WTC11 (cell line): Measurements from ENCODE around the gene NOTO. TPM values are rescaled to one million over a fixed set of nuclear protein-coding genes. Genes with fewer than 3 reads are reported as not detected.

Source experiments
- ATAC-seq: fragments of 200-7000 bp; cut with Tn5 transposase; 2 replicates; pipeline ENCODE4 v1.10.0; 2021; ENCODE audit warnings: mild to moderate bottlenecking, moderate library complexity
- CTCF ChIA-PET: fragments of 300-600 bp; sonication (Branson Sonifier 250); formaldehyde crosslinking; loops from one replicate; lab custom pipeline; 2021; ENCODE audit warnings: antibody characterized with exemption; lab: Charles Lee
- POLR2A ChIA-PET: fragments of 350-600 bp; sonication (Branson Sonifier 250); formaldehyde crosslinking; loops from one replicate; lab custom pipeline; 2021; ENCODE audit warnings: antibody characterized with exemption; lab: Charles Lee
- DNase-seq: peaks from one replicate; pipeline ENCODE4 v3.0.0; 2021; ENCODE audit warnings: low spot score
- H3K27ac Mint-ChIP-seq: 2 replicates; pipeline ENCODE4 v1.8.0; 2021; ENCODE audit warnings: mixed read lengths
- H3K27me3 Mint-ChIP-seq: 2 replicates; pipeline ENCODE4 v1.8.0; 2021; ENCODE audit warnings: low read depth, mild to moderate bottlenecking, moderate library complexity, mixed read lengths
- H3K36me3 Mint-ChIP-seq: 2 replicates; pipeline ENCODE4 v1.8.0; 2021; ENCODE audit warnings: mixed read lengths
- H3K4me1 Mint-ChIP-seq: 2 replicates; pipeline ENCODE4 v1.8.0; 2022; ENCODE audit warnings: mixed read lengths
- H3K4me3 Mint-ChIP-seq: 2 replicates; pipeline ENCODE4 v1.8.0; 2021; ENCODE audit warnings: mild to moderate bottlenecking, moderate library complexity, mixed read lengths
- H3K9me3 Mint-ChIP-seq: 2 replicates; pipeline ENCODE4 v1.8.0; 2021; ENCODE audit warnings: mixed read lengths
- CTCF ChIP-seq: fragments of 200-600 bp; IDR thresholded peaks from 2 replicates; pipeline ENCODE4 v1.8.0; 2022; ENCODE audit warnings: antibody characterized with exemption
- EMX1 ChIP-seq: fragments of 250-450 bp; sonication (Bioruptor Pico); IDR thresholded peaks from 2 replicates; pipeline ENCODE4 v1.8.0; 2021; ENCODE audit warnings: mild to moderate bottlenecking
- IRF1 ChIP-seq: sonication (generic); formaldehyde crosslinking; IDR thresholded peaks from 2 replicates; pipeline ENCODE4 v1.8.0; 2023; ENCODE audit warnings: missing genetic modification reagents
- KAT7 ChIP-seq: sonication (generic); formaldehyde crosslinking; IDR thresholded peaks from 2 replicates; pipeline ENCODE4 v1.8.1; 2023; ENCODE audit warnings: missing genetic modification reagents, mild to moderate bottlenecking, borderline replicate concordance
- MYBL2 ChIP-seq: sonication (generic); formaldehyde crosslinking; IDR thresholded peaks from 2 replicates; pipeline ENCODE4 v1.8.1; 2023; ENCODE audit warnings: mild to moderate bottlenecking, moderate library complexity, missing genetic modification reagents
- NFE2L1 ChIP-seq: sonication (generic); formaldehyde crosslinking; IDR thresholded peaks from 2 replicates; pipeline ENCODE4 v1.8.1; 2023; ENCODE audit warnings: missing genetic modification reagents
- NFYB ChIP-seq: sonication (generic); formaldehyde crosslinking; conservative IDR thresholded peaks from 2 replicates; pipeline ENCODE4 v1.8.0; 2022; ENCODE audit warnings: low read depth, missing genetic modification reagents
- SOX15 ChIP-seq: fragments of 250-450 bp; sonication (Bioruptor Pico); IDR thresholded peaks from 2 replicates; pipeline ENCODE4 v1.9.0; 2021; ENCODE audit warnings: mild to moderate bottlenecking
- SP1 ChIP-seq: sonication (generic); formaldehyde crosslinking; conservative IDR thresholded peaks from 2 replicates; pipeline ENCODE4 v1.8.1; 2022; ENCODE audit warnings: missing genetic modification reagents
- TCF7 ChIP-seq: sonication (generic); formaldehyde crosslinking; IDR thresholded peaks from 2 replicates; pipeline ENCODE4 v1.8.0; 2022; ENCODE audit warnings: mild to moderate bottlenecking, low read depth, missing genetic modification reagents, moderate library complexity
- TEAD1 ChIP-seq: sonication (generic); formaldehyde crosslinking; IDR thresholded peaks from 2 replicates; pipeline ENCODE4 v1.8.0; 2022; ENCODE audit warnings: mild to moderate bottlenecking, missing genetic modification reagents
- ZNF232 ChIP-seq: sonication (generic); formaldehyde crosslinking; IDR thresholded peaks from 2 replicates; pipeline ENCODE4 v1.8.0; 2022; ENCODE audit warnings: mild to moderate bottlenecking, missing genetic modification reagents
- ZNF423 ChIP-seq: fragments of 250-450 bp; sonication (Bioruptor Pico); IDR thresholded peaks from 2 replicates; pipeline ENCODE4 v2.1.2; 2022; ENCODE audit warnings: mild to moderate bottlenecking, moderate library complexity
- ZNF425 ChIP-seq: fragments of 250-450 bp; sonication (Bioruptor Pico); conservative IDR thresholded peaks from 2 replicates; pipeline ENCODE4 v1.9.0; 2021; ENCODE audit warnings: mild to moderate bottlenecking
- total RNA-seq: library from RNA; stranded (reverse); gene quantifications from 3 replicates; pipeline ENCODE4 v1.2.3, GENCODE V29; 2021
- TF ChIP-seq, protein P1 (sequence below): sonication (generic); formaldehyde crosslinking; IDR thresholded peaks from 2 replicates; pipeline ENCODE4 v1.8.1; 2023; ENCODE audit warnings: mild to moderate bottlenecking, moderate library complexity, missing genetic modification reagents
- TF ChIP-seq, protein P2 (sequence below): fragments of 250-450 bp; sonication (Bioruptor Pico); IDR thresholded peaks from 2 replicates; pipeline ENCODE4 v1.9.0; 2021; ENCODE audit warnings: moderate library complexity, mild to moderate bottlenecking, inconsistent platforms, borderline replicate concordance
- TF ChIP-seq, protein P3 (sequence below): sonication (generic); formaldehyde crosslinking; IDR thresholded peaks from 2 replicates; pipeline ENCODE4 v1.8.1; 2023; ENCODE audit warnings: mild to moderate bottlenecking, missing genetic modification reagents, moderate library complexity

NOTO gene
- total RNA-seq, 1 experiment from 2014 or later: 0.15 TPM

DNA sequence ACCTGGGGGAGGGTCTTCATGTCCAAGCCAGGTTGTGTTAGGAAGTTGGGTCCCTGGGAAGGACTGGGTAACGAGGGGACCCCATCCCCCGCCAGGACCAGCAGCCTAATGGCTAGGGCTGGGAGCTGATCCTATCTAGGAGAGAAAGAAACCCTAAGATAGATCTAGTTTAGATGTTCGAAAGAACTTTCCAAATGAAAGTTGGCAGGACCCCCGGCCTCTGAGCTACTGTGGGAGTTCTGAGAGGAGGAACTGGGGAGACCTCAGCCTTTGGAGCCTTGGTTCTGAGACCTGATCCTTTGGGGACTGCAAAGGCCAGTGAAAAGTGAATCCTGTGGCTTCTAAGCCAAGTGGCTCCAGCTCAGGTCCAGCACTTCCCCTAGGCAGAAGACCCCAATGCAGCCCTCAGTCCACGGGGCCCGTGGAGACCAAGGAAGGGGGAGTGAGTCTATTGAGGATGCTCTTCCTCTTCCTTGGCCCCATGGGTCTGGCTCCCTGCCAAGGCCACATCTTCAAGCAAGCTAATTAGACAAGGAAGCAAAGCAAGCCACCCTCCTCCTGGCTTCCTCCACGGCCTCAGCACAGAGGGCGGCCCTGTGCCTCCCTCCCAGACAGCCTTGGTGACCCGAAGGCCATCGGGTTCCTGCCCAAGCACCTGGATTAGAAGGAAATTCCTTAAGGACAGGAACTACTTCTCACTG lies 55.2 kb downstream of the NOTO start (continued):
- TF ChIP-seq CTCF: no peak
- TF ChIP-seq NFE2L1 (CRISPR knock-in tag): no peak
- TF ChIP-seq ZNF232 (CRISPR knock-in tag): no peak
- TF ChIP-seq, all 79 proteins: peak for 0

DNA sequence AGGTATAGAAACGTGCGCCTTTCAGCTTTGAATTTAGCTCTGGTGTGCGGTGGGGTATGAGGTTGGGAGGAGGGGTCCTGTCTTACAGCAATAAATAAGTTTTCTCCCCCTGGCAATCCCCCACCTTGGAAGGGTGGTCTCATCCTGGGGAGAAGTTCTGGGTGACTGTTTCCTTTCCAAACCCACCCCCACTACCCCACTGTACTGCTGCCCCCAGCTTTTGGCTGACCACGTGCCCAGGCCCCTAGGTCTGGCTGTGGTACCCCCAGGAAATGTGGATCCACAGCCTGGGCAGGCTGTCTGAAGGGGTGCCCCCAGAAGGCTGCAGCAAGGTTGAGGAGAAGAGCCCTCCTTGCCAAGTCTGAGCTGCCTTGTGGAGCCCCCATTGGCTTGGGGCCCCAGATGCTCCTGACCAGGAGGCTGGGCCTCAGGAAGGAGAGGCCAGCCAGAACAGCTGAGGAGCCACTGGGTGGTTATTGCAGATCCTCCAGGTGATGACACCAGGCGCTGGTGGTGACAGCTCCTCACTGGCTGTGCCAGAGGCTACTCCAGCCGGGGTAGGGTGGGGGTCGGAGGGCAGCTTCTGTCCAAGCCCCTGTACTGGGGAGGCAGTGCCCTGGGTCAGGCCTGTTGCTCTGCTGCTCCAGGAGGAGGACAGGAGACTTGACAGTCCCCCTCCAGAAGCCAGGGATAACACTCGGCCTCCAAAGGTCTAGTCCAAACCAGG lies 56.0 kb downstream of the NOTO start:
- H3K36me3 Mint-ChIP-seq: peaks cover 12% of the 10 kb centered on the region
- no peaks in the 10 kb centered on the region; the same call in 1 of the 2 replicates for H3K27me3 Mint-ChIP-seq
- ChIA-PET POLR2A (no interaction called here), CTCF (interaction anchor here (1.2 to 1.6 kb wide), 2 partner anchors 33 to 35 kb away, joined by 3 to 5 read pairs; partner anchors contain the start of gene EGR4)
- H3K27ac Mint-ChIP-seq: no peak overlapping the region
- ATAC-seq: no peak
- no peak for DNase-seq
- H3K9me3 Mint-ChIP-seq: no peaks in the 10 kb centered on the region
- no peak overlapping the region for H3K4me3 Mint-ChIP-seq
- H3K4me1 Mint-ChIP-seq: peaks cover 11% of the 10 kb centered on the region
- no peak for TF ChIP-seq EMX1 (CRISPR knock-in tag)

- Mint-ChIP-seq H3K27me3 (no peaks in the 10 kb centered on the region; the same call in 1 of the 2 replicates), H3K9me3 (no peaks in the 10 kb centered on the region), H3K36me3 (peaks cover 9% of the 10 kb centered on the region), H3K4me1 (peaks cover 11% of the 10 kb centered on the region), H3K27ac (no peak overlapping the region), H3K4me3 (no peak overlapping the region)
- ATAC-seq (no peak), DNase-seq (no peak)
- ChIA-PET POLR2A (no interaction called here), CTCF (no interaction called here)
- TF ChIP-seq ZNF423 (no peak), MYBL2 (no peak), TCF7 (CRISPR knock-in tag) (no peak), KAT7 (CRISPR knock-in tag) (no peak), IRF1 (no peak), CTCF (no peak), ZNF425 (CRISPR knock-in tag) (no peak), NFYB (CRISPR knock-in tag) (no peak), SOX15 (no peak), SP1 (CRISPR knock-in tag) (no peak), TEAD1 (CRISPR knock-in tag) (no peak)
- TF ChIP-seq, protein P1, sequence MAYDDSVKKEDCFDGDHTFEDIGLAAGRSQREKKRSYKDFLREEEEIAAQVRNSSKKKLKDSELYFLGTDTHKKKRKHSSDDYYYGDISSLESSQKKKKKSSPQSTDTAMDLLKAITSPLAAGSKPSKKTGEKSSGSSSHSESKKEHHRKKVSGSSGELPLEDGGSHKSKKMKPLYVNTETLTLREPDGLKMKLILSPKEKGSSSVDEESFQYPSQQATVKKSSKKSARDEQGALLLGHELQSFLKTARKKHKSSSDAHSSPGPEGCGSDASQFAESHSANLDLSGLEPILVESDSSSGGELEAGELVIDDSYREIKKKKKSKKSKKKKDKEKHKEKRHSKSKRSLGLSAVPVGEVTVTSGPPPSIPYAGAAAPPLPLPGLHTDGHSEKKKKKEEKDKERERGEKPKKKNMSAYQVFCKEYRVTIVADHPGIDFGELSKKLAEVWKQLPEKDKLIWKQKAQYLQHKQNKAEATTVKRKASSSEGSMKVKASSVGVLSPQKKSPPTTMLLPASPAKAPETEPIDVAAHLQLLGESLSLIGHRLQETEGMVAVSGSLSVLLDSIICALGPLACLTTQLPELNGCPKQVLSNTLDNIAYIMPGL (CRISPR knock-in tag): no peak
- TF ChIP-seq, protein P2, sequence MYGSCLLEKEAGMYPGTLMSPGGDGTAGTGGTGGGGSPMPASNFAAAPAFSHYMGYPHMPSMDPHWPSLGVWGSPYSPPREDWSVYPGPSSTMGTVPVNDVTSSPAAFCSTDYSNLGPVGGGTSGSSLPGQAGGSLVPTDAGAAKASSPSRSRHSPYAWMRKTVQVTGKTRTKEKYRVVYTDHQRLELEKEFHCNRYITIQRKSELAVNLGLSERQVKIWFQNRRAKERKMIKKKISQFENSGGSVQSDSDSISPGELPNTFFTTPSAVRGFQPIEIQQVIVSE (CRISPR knock-in tag): no peak
- TF ChIP-seq, protein P3, sequence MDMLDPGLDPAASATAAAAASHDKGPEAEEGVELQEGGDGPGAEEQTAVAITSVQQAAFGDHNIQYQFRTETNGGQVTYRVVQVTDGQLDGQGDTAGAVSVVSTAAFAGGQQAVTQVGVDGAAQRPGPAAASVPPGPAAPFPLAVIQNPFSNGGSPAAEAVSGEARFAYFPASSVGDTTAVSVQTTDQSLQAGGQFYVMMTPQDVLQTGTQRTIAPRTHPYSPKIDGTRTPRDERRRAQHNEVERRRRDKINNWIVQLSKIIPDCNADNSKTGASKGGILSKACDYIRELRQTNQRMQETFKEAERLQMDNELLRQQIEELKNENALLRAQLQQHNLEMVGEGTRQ: no peak
These were observed 56.5 kb downstream of the NOTO start for GRCh38 chr2:73258913-73259215.
